ENCODE results near the gene TESK1.

TESK1 gene

GRCh38 chr9:35612843-35613242 is 7.8 kb downstream of the TESK1 start:
- peaks cover 84% of the 10 kb centered on the region for H3K36me3 ChIP-seq

DNA sequence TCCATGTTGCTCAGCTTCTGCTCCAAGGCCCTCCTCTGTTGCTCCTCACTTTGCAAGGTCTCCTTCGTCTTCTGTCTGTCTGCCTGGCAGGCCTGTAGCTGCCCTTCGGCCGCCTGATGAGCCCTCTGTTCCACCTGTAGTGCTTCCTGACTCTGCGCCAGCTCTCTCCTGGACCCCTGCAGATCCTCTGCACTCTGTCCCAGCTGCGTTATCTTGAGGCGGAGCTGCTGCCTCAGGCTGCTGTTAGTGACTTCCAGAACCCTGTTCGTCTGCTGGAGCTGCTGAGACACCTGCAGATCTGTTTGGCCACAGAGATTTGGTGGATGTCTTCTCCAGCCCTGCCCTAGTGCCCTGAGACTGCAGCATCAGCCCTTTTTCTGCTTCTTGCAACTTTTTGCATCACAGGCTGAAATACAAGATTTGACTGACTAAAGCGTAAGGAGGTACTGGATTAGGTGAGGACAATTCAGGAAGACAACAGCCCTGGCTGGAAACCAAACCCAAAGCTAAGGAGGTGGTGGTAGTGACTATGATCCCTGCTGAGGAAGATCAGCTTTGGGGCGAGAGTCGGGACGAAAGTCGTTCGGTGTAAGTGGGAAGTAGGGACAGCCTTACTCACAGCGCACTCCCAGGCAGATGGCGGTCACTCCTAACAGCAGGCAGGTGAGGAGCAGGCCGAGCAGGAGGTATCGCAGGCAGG is 11.1 kb downstream of the TESK1 start:
- Histone ChIP-seq H3K4me1 (peaks cover 95% of the 10 kb centered on the region), H3K9me3 (no peaks in the 10 kb centered on the region), H3K4me2 (peak overlapping the region; percentile 100), H3K27me3 (no peaks in the 10 kb centered on the region), H4K20me1 (peaks cover 54% of the 10 kb centered on the region; the same call in 1 of the 2 replicates), H3K4me3 (peak overlapping the region; percentile 77), H3K27ac (peak overlapping the region; percentile 98), H3K36me3 (peaks cover 51% of the 10 kb centered on the region), H3K9ac (peak overlapping the region; percentile 90)
- no peak for TF ChIP-seq Cebpa-rat (IDR thresholded peaks at IDR 0.05)

More at GRCh38 chr9:35612843-35613242, 7.8 kb downstream of the TESK1 start:
- H3K4me3 ChIP-seq, result no peak overlapping the region
- no peak overlapping the region for H3K9ac ChIP-seq
- TF ChIP-seq Cebpa-rat (IDR thresholded peaks at IDR 0.05), result no peak
- peaks cover 84% of the 10 kb centered on the region for H4K20me1 ChIP-seq
- H3K4me2 ChIP-seq, result peak overlapping the region; percentile 100; the same call in 1 of the 2 replicates
- H3K27ac ChIP-seq, result no peak overlapping the region
- H3K4me1 ChIP-seq, result peaks cover 79% of the 10 kb centered on the region
- no peaks in the 10 kb centered on the region for H3K27me3 ChIP-seq
- no peaks in the 10 kb centered on the region for H3K9me3 ChIP-seq

- peak overlapping the region; percentile 90 for H3K9ac ChIP-seq
- peak overlapping the region; percentile 98 for H3K27ac ChIP-seq
- H3K4me1 ChIP-seq, result peaks cover 95% of the 10 kb centered on the region
- peak overlapping the region; percentile 100 for H3K4me2 ChIP-seq
- peak overlapping the region; percentile 77 for H3K4me3 ChIP-seq
- peaks cover 49% of the 10 kb centered on the region; the same call in 1 of the 2 replicates for H4K20me1 ChIP-seq
- no peaks in the 10 kb centered on the region for H3K9me3 ChIP-seq
- no peak for TF ChIP-seq Cebpa-rat (IDR thresholded peaks at IDR 0.05)
- H3K27me3 ChIP-seq, result no peaks in the 10 kb centered on the region
- peaks cover 43% of the 10 kb centered on the region for H3K36me3 ChIP-seq
These were observed 11.8 kb downstream of the TESK1 start for GRCh38 chr9:35616681-35617459.

- Histone ChIP-seq H3K27ac (peak overlapping the region; percentile 98), H3K4me2 (peak overlapping the region; percentile 100), H3K36me3 (peaks cover 37% of the 10 kb centered on the region), H3K27me3 (no peaks in the 10 kb centered on the region), H3K9ac (peak overlapping the region; percentile 90), H3K9me3 (no peaks in the 10 kb centered on the region), H4K20me1 (peaks cover 42% of the 10 kb centered on the region; the same call in 1 of the 2 replicates), H3K4me1 (peaks cover 97% of the 10 kb centered on the region), H3K4me3 (peak overlapping the region; percentile 77)
- no peak for TF ChIP-seq Cebpa-rat (IDR thresholded peaks at IDR 0.05)
These were observed 12.5 kb downstream of the TESK1 start for GRCh38 chr9:35617548-35617947.

DNA sequence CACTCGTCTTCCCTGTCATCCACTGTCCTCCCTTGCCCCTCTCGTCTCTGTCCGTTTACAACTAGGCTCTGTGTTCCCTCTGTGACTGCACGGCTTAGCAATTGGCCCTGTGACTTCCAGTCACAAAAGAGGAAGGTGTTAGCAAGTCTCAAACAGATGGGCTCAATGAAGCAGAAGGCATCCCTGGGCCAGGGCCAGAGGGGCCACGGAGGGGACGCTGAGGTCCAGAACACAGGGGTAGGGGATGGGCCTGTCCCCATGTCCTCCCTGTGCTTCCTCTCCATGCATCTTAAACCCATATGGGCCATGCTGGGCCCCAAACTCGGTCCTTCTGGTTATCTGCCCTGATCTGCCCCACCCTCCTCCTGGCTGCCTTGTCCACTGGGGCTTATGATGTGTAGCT is 13.3 kb downstream of the TESK1 start, which contains the start of gene CD72:
TSS of gene CD72 (minus strand) at position 89 of the 403 bp plus-strand sequence. CDS start 110 bp downstream, outside the sequence.
- Histone ChIP-seq H3K9ac (peak within 1 kb of the TSS; percentile 90), H3K36me3 (peaks cover 29% of the 10 kb centered on the region), H3K27me3 (no peaks in the 10 kb centered on the region), H3K9me3 (no peaks in the 10 kb centered on the region), H3K4me2 (peak within 1 kb of the TSS; percentile 100), H4K20me1 (peaks cover 34% of the 10 kb centered on the region; the same call in 1 of the 2 replicates), H3K4me3 (peak within 1 kb of the TSS; percentile 77), H3K4me1 (peaks cover 97% of the 10 kb centered on the region), H3K27ac (peak within 1 kb of the TSS; percentile 98)
- TF ChIP-seq Cebpa-rat (IDR thresholded peaks at IDR 0.05), result no peak

DNA sequence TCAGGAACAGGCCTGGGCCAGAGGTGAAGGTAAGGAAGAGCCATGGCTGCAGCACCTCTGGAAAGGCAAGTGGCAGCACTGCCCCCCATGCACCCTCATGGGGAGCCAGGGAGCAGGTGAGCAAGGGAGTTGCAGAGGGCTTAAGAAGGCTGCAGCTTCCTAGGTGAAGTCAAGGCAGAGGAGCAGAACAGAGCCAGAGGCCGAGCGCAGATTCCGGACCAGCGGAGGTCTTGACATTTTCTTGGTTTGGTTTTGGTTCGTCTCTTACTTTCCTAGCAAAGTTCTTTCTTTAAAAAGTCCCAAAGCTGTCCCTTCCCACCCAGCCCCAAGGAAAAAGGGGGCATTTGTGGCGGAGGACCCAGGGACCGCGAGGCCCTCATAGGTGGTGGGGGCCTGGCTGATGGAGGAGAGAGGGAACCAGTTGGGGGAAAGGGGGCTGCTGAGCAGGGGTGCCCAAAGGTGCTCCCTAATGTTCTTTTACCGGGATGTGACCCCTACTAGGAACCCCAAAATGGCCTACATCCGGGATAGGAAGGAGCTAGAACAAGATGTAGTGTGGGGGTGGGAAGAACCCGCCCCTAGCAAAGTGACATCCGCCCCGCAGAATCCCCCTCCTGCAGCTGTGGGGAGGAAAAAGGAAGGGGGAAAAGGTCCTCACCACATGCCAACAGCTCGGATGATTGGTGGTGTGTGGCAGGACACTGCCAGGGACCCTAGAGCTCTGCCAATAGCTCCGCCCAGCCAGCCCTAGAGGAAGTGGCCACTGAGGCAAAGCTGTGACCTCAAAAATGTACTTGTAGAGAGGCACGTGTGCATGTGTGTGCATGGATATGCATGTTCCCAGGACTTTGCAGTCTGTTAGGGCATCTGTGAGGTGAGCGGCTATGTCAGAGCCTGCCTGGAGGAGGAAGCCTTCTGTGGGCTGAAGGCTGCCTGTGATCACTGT is 14.1 kb downstream of the TESK1 start:
- H3K27ac ChIP-seq, result peak overlapping the region; percentile 98
- peaks cover 21% of the 10 kb centered on the region for H3K36me3 ChIP-seq
- H3K4me3 ChIP-seq, result peak overlapping the region; percentile 77

DNA sequence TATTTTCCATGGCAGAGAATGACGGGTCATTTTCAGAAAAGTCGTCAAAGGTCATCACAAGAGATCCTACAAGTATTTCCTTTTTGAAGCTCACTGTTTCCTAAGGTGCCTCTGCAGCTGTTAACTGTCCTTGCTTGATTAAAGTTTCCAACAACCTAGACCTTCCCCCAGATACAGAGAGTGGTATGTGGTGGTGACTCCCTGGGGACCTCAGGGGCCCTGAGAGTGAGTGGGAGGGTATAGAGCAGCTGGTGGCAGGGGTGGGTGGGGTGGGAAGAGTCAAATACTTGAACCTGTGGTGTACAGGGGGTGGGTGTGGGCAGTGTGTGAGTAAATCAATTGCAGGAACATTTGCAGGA is 14.7 kb downstream of the TESK1 start:
- H3K36me3 ChIP-seq, result peaks cover 14% of the 10 kb centered on the region
- no peaks in the 10 kb centered on the region for H3K27me3 ChIP-seq
- H3K4me2 ChIP-seq, result peak overlapping the region; percentile 100
- H3K4me3 ChIP-seq, result peak overlapping the region; percentile 77
- H3K9me3 ChIP-seq, result no peaks in the 10 kb centered on the region
- H3K27ac ChIP-seq, result peak overlapping the region; percentile 98
- H3K4me1 ChIP-seq, result peaks cover 90% of the 10 kb centered on the region
- H4K20me1 ChIP-seq, result peaks cover 20% of the 10 kb centered on the region; the same call in 1 of the 2 replicates
- H3K9ac ChIP-seq, result peak overlapping the region; percentile 90
- no peak for TF ChIP-seq Cebpa-rat (IDR thresholded peaks at IDR 0.05)

More for the DNA sequence above, 14.1 kb downstream of the TESK1 start:
- no peak for TF ChIP-seq Cebpa-rat (IDR thresholded peaks at IDR 0.05)
- peak overlapping the region; percentile 90 for H3K9ac ChIP-seq
- peaks cover 94% of the 10 kb centered on the region for H3K4me1 ChIP-seq
- H3K27me3 ChIP-seq, result no peaks in the 10 kb centered on the region
- H3K9me3 ChIP-seq, result no peaks in the 10 kb centered on the region
- H4K20me1 ChIP-seq, result peaks cover 26% of the 10 kb centered on the region; the same call in 1 of the 2 replicates
- H3K4me2 ChIP-seq, result peak overlapping the region; percentile 100

- Histone ChIP-seq H3K9me3 (no peaks in the 10 kb centered on the region), H3K4me1 (peaks cover 65% of the 10 kb centered on the region), H3K27ac (peak overlapping the region; percentile 53), H3K4me3 (no peak overlapping the region), H3K27me3 (no peaks in the 10 kb centered on the region), H3K4me2 (peak overlapping the region; percentile 37), H3K36me3 (no peaks in the 10 kb centered on the region), H3K9ac (peak overlapping the region; percentile 29; the same call in 1 of the 2 replicates), H4K20me1 (no peaks in the 10 kb centered on the region)
- no peak for TF ChIP-seq Cebpa-rat (IDR thresholded peaks at IDR 0.05)
These were observed 22.5 kb downstream of the TESK1 start for GRCh38 chr9:35627575-35627974.

Data from BLaER1 (cell line).